DND-41 (cell line): ENCODE measurements around the gene CEP95.
"Not testable (repeated sequence)": the region's sequence is repeated elsewhere in the genome, so short reads cannot be mapped to it uniquely, and the experiment has no call there.

Source experiments
- ATAC-seq: fragments of 200-7000 bp; cut with Tn5 transposase; 3 replicates; pipeline ENCODE4 v1.9.1; 2021; ENCODE audit warnings: low read depth; ENCODE audit not compliant: insufficient read depth
- DNase-seq: peaks from one replicate; pipeline ENCODE4 v3.0.0-alpha.2; 2020
- H2AFZ ChIP-seq: 2 replicates; pipeline ENCODE4 v1.6.0; 2012; ENCODE audit warnings: low read depth, low read length
- H3K27ac ChIP-seq: 2 replicates; pipeline ENCODE4 v1.5.1; 2012; ENCODE audit warnings: low read length, inconsistent platforms
- H3K27me3 ChIP-seq: fragments of 200-600 bp; sonication (generic); 2 replicates; pipeline ENCODE4 v1.6.0; 2012; ENCODE audit warnings: low read length, mild to moderate bottlenecking, inconsistent platforms; ENCODE audit not compliant: insufficient read depth, poor library complexity
- H3K36me3 ChIP-seq: 2 replicates; pipeline ENCODE4 v1.5.1; 2012; ENCODE audit warnings: low read length, inconsistent platforms; ENCODE audit not compliant: insufficient read depth
- H3K4me1 ChIP-seq: 2 replicates; pipeline ENCODE4 v1.5.1; 2012; ENCODE audit warnings: mild to moderate bottlenecking, low read length; ENCODE audit not compliant: insufficient read depth
- H3K4me2 ChIP-seq: 2 replicates; pipeline ENCODE4 v1.6.0; 2012; ENCODE audit warnings: mild to moderate bottlenecking, moderate library complexity, low read length, inconsistent platforms; ENCODE audit not compliant: insufficient read depth
- H3K4me3 ChIP-seq, 2 experiments: fragments of 200-600 bp in 1 of 2; shearing (Covaris generic) in 1 of 2; 2 replicates each; pipeline ENCODE4 v1.5.1; 2012 to 2016; ENCODE audit warnings: inconsistent platforms in 2 of 2, low read length in 2 of 2, mild to moderate bottlenecking in 2 of 2, low read depth in 1 of 2, moderate library complexity in 1 of 2
- H3K79me2 ChIP-seq: 2 replicates; pipeline ENCODE4 v1.6.0; 2012; ENCODE audit warnings: low read length, inconsistent platforms; ENCODE audit not compliant: insufficient read depth
- H3K9ac ChIP-seq: 2 replicates; pipeline ENCODE4 v1.6.0; 2012; ENCODE audit warnings: low read depth, mild to moderate bottlenecking, inconsistent platforms, low read length, moderate library complexity
- H3K9me3 ChIP-seq: 2 replicates; pipeline ENCODE4 v1.5.1; 2012; ENCODE audit warnings: low read length, moderate library complexity, mild to moderate bottlenecking, inconsistent platforms; ENCODE audit not compliant: insufficient read depth, severe bottlenecking
- H4K20me1 ChIP-seq: 2 replicates; pipeline ENCODE4 v1.6.0; 2012; ENCODE audit warnings: low read length; ENCODE audit not compliant: insufficient read depth
- CTCF ChIP-seq: IDR thresholded peaks from 2 replicates; pipeline ENCODE4 v1.5.1; 2012; ENCODE audit warnings: borderline replicate concordance, low read length, moderate library complexity, mild to moderate bottlenecking; ENCODE audit not compliant: poor library complexity, severe bottlenecking; ENCODE audit errors: extremely low read depth
- EZH2 ChIP-seq: IDR thresholded peaks from 3 replicates; pipeline ENCODE4 v1.6.1; 2012; ENCODE audit warnings: borderline replicate concordance, low read depth, mild to moderate bottlenecking, moderate library complexity, low read length, inconsistent platforms; ENCODE audit not compliant: severe bottlenecking

CEP95 gene

GRCh38 chr17:64492481-64493109 lies 14.2 kb upstream of the CEP95 start:
- Histone ChIP-seq H3K27ac (no peak overlapping the region), H3K79me2 (peaks cover 39% of the 10 kb centered on the region), H3K36me3 (peaks cover 41% of the 10 kb centered on the region), H3K4me2 (peak overlapping the region; percentile 14; the same call in 1 of the 2 replicates), H3K9me3 (no peaks in the 10 kb centered on the region), H3K4me3 (no peak overlapping the region), H3K4me1 (peaks cover 36% of the 10 kb centered on the region), H3K27me3 (no peaks in the 10 kb centered on the region), H3K9ac (no peak overlapping the region), H2AFZ (no peak overlapping the region), H4K20me1 (no peaks in the 10 kb centered on the region; the same call in 1 of the 2 replicates)
- TF ChIP-seq CTCF: peak; percentile 57
- no peak for TF ChIP-seq EZH2
- DNase-seq: no peak
- no peak for ATAC-seq

DNA sequence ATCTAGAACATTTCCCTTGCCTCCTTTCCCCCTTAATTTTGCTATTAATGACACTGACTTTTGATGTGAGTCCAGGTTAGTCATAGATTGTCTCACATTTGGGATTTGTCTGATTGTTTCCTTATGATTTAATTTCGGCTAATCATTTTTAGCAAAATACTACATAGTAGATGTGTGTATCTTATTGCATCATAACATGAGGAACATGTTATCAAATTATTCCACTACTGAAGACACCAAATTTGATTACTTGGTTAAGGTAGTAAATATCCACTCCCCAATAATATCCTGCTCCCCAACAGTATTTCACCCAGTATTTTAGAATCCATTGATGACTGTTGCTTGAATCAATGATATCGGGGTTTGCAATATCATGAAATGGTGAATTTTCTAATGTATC lies 12.7 kb upstream of the CEP95 start:
- TF ChIP-seq EZH2 (no peak), CTCF (no peak)
- Histone ChIP-seq H4K20me1 (peaks cover 10% of the 10 kb centered on the region; the same call in 1 of the 2 replicates), H3K27me3 (no peaks in the 10 kb centered on the region), H3K9ac (peak overlapping the region; percentile 2; the same call in 1 of the 2 replicates), H3K4me2 (peak overlapping the region; percentile 77), H3K79me2 (peaks cover 43% of the 10 kb centered on the region), H2AFZ (no peak overlapping the region), H3K36me3 (peaks cover 44% of the 10 kb centered on the region), H3K27ac (no peak overlapping the region), H3K4me3 (no peak overlapping the region; a peak in 1 of 4 replicates), H3K4me1 (peaks cover 51% of the 10 kb centered on the region), H3K9me3 (no peaks in the 10 kb centered on the region)
- DNase-seq (no peak), ATAC-seq (no peak)

- Histone ChIP-seq H3K4me1 (peaks cover 63% of the 10 kb centered on the region), H3K79me2 (peaks cover 50% of the 10 kb centered on the region), H3K4me3 (peak overlapping the region in 1 of 2 experiments; percentile 71; a peak in 2 of 4 replicates), H4K20me1 (peaks cover 20% of the 10 kb centered on the region; the same call in 1 of the 2 replicates), H3K36me3 (peaks cover 46% of the 10 kb centered on the region), H3K4me2 (peak overlapping the region; percentile 77), H3K9ac (peak overlapping the region; percentile 72; the same call in 1 of the 2 replicates)
- H3K27ac ChIP-seq, ATAC-seq, DNase-seq, H3K27me3 ChIP-seq, H2AFZ ChIP-seq, H3K9me3 ChIP-seq: not testable (repeated sequence)
These were observed 11.5 kb upstream of the CEP95 start for GRCh38 chr17:64495300-64495699.

DNA sequence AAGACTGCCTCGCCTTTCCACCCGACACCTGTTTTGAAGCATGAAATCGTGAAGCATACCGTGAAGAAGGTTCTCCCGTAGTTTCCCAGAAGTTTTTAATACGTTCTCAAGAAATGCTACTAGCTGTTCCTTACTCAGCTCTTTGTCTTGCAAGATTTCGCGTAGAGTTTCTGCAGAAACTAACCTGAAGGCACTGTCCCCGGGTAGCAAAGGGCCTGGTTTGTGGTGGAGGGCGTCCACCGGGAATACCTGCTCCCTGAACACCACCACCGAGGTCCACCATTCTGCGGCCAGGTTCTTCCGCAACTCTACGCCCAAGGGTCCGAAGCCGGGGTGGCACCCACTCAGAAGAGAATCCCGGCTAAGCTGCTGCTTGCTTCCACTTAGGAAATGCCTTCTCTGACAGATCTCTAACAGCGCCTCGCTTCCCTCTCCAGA lies 10.4 kb upstream of the CEP95 start:
- H3K9me3 ChIP-seq: no peaks in the 10 kb centered on the region
- H3K27me3 ChIP-seq: no peaks in the 10 kb centered on the region
- peaks cover 74% of the 10 kb centered on the region for H3K4me1 ChIP-seq
- ATAC-seq (no peak), DNase-seq (no peak)
- peaks cover 47% of the 10 kb centered on the region for H3K36me3 ChIP-seq
- H2AFZ ChIP-seq: peak overlapping the region; percentile 88
- peak overlapping the region; percentile 89 for H3K27ac ChIP-seq
- peaks cover 61% of the 10 kb centered on the region for H3K79me2 ChIP-seq
- peak overlapping the region; percentile 72 for H3K9ac ChIP-seq
- peak overlapping the region; percentile 56 to 71 for H3K4me3 ChIP-seq
- peaks cover 31% of the 10 kb centered on the region for H4K20me1 ChIP-seq
- TF ChIP-seq CTCF: no peak
- no peak for TF ChIP-seq EZH2
- H3K4me2 ChIP-seq: peak overlapping the region; percentile 77
